Measurements from ENCODE around the gene ZGPAT.
"Not testable (repeated sequence)": the region's sequence is repeated elsewhere in the genome, so short reads cannot be mapped to it uniquely, and the experiment has no call there.

DNA sequence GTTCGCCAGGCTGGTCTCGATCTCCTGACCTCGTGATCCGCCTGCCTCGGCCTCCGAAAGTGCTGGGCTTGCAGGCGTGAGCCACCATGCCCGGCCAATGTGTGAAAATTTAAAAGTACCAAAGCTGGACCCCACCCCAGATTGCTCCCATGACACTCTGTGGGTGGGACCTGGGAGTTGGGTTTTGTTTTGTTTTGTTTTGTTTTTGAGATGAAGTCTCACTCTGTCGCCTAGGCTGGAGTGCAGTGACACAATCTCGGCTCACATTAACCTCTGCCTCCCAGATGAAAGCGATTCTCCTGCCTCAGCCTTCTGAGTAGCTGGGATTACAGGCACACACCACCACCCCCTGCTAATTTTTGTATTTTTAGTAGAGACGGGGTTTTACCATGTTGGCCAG lies 36.1 kb upstream of the ZGPAT start:
- TF ChIP-seq YY1 (IDR thresholded peaks at IDR 0.05; ENCODE audit: insufficient read depth, insufficient read length); SUZ12 (IDR thresholded peaks at IDR 0.05; ENCODE audit: extremely low read depth, insufficient read depth, insufficient read length): not testable (repeated sequence)
